ENCODE results near the gene AKR1C3.
"Not testable (repeated sequence)": the region's sequence is repeated elsewhere in the genome, so short reads cannot be mapped to it uniquely, and the experiment has no call there.

Gene AKR1C3

DNA sequence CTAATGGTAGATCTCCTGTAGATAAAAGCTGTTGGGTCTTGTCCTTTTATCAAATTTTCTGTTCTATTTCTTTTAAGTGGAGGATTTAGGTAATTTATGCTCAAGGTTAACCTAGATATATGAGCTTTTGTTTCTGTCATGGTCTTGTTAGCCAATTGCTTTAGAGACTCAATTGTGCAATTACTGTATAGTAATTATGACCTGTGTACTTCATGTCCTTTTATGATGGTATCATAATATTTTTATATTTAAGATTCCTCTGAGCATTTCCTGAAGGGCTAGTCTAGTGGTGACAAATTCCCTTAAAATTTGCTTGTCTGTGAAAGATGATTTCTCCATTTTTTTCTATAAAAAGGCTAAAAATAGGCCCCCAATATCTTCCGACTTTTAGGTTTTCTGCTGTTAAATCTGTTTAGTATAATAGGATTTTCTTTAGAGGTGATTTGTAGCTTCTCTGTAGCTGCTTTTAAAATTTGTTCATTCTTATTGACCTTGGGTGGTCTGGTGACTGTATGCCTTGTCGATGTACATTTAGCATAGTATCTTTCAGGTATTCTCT, 5.4 kb upstream of the AKR1C3 start:
- no peak for DNase-seq (ENCODE audit: low spot score)

DNA sequence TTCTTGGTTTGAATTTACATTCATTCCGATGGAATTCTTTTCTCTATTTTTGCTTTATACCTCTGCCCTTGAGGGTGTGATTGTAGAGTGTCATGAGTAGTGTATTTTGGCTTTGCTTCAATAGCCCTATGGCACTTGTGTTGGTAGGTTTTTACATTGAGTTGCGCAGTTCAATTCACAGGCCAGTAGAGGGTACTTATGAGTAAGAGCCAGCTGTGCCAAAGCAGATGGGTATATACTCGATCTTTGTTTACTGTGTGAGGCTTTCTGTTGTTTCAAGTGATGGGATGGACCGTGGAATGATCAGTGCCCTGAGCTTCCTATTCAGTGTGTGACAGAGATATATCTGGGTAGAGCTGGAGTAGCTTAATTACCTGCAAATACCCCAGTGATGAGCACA, 4.3 kb upstream of the AKR1C3 start:
- DNase-seq (ENCODE audit: low spot score) = peak; percentile 30

DNA sequence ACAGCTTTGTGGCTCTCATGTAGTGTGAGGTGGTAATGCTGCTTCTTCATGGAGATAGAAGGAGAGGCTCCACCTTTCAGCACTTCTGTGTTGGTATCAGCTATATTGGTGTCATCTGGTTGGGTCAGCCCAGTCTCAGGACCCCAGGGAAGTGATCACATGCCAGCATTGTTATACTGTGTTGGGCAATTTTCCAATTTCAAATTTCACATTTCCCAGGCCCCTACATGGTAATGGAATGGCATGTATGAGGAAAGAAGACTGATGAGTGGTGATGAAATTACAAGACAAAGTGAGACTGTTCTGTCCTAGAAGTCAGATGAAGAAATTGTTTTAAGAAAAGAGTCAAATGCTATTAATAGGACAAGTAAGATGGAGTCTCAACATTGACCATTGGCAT, 3.7 kb upstream of the AKR1C3 start:
- DNase-seq (ENCODE audit: low spot score) = no peak

DNA sequence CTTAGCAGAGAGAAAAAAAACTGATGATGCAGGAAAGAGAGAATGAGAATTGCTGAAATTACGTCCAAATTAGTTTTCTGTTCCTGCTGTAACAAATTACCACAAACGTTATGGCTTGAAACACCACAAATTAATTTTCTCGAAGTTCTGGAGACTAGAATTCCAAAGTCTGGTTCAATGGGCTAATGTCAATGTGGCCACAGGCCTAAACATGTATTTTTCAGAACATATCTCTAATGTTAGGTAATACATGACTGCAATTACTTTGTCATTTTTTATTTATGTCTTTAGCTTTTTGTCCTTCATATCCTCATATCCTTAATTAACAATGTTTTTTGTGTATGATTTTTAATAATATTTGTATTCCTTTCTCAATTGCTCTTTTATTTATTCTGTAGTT, 3.0 kb upstream of the AKR1C3 start:
- DNase-seq (ENCODE audit: low spot score) = no peak

DNA sequence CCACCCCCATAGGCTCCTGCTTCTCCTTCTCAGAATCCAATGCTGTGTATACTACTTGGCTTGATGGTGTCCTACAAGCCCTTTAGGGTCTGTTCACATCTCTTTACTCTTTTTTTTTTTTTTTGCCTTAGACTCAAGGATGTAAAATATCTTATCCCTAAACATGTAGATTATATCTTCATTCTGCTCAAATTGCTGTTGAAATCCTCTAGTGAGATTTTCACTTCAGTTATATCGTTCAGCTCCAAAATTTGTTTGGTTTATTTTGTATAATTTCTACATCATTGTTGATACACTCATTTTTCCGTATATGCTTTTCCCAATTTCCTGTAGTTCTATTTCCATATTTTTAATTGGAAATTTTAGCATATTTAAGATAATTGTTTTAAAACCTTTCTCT, 1.8 kb upstream of the AKR1C3 start:
- DNase-seq (ENCODE audit: low spot score) = no peak

DNA sequence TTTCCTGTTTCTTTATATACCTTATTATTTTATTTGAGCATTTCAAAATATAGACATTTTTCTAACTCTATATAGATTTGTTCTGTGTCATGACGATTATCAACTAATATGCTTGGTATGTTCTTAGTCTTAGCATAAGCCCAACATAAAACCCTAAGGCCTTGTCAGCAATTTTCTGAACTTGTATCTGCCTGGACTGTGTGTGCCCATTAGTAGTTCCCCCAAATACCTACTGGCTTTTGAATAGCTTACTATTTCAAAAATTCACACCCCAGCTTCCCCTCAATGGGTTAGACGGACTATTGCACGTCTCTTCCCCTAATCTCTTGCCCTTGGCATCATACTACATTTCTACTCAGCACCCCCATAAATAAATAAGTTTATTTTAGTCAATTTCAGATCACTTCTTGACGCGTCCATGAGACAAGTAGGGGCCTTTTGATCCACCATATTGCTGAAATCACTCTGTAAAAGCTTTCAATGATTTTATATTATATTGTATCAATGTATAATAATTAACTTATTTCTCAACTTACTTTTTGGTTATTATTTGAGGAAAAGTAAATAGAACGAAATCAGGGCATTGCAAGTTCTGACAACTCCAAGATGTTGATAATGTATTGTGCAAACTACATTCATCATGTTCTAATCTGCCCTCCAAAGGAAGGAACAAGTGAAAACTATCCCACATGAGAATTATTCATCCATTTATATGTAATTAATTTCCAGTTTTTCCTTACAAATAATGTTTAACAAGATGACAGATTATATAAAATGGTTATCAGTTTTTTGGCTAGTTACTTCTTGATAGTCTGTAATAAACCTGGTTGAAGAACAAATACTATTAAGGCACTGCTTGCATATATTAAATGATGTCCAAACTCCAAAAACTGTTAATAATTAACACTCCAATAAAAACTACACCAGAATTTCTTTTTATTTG, 1.1 kb upstream of the AKR1C3 start:
- DNase-seq (ENCODE audit: low spot score) = no peak

DNA sequence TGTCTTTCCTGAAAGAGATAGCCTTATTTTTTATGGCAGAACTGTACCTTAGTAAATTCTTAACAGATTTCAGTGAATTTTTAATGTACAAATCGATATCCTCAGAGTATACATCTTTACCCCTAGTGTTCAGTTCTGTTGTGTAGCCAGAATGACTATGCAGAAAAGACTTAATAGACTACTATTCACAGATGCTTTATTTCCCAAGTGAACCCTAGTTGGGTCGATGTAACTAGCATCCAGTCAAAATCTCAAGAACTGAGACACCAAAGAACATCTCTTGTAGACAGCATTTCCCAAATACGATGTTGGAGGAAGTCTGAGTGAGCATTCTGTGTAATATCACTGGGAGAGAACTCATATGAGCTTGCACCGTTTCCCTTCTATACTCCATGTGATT, 1.5 kb downstream of the AKR1C3 start:
- peak; percentile 32 for DNase-seq (ENCODE audit: low spot score)

DNA sequence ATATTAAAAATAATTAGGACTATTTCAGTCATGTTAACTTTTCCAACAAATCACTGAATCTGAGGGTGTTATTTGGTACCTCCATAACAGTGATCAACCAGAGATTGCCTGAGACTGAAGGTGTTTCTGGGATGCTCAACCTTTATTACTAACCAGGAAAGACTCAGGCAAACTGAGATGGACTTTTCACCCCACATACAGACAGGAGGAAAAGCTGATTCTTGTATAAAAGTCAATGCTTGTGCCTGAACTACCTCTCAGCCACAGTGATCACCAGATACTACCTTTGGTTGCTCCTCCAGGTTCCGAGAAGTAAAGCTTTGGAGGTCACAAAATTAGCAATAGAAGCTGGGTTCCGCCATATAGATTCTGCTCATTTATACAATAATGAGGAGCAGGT, 1.9 kb downstream of the AKR1C3 start:
- no peak for DNase-seq (ENCODE audit: low spot score)

DNA sequence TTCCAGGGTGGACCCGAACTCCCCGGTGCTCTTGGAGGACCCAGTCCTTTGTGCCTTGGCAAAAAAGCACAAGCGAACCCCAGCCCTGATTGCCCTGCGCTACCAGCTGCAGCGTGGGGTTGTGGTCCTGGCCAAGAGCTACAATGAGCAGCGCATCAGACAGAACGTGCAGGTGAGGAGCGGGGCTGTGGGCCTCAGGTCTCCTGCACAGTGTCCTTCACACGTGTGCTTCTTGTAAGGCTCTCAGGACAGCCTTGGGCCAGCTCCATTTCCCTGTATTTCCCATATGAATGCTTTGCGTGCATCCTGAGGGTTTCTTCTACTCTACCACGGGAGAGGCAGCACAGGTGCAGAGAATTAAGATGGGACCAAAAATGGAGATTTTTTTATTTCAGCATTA, 8.3 kb downstream of the AKR1C3 start:
- not testable (repeated sequence) for DNase-seq (ENCODE audit: low spot score)

DNA sequence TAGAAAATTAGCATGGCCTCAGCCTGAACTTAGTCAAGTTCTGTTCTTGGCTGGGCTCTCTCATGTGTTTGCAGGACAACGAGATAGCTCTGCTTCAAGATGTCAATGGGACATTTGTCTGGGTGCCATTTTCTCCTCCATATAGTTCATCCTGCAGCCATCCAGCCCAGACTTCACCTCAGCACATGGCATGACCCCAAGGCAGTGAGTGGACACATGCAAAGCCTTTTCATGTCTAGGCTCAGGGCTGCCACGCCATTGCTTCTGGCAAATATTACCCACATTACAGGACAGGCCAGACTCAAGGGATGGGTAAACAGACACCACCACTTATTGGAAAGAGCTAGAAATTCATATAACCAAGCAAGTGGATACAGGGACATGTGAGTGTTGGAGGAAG, 9.3 kb downstream of the AKR1C3 start:
- DNase-seq (ENCODE audit: low spot score) = no peak

DNA sequence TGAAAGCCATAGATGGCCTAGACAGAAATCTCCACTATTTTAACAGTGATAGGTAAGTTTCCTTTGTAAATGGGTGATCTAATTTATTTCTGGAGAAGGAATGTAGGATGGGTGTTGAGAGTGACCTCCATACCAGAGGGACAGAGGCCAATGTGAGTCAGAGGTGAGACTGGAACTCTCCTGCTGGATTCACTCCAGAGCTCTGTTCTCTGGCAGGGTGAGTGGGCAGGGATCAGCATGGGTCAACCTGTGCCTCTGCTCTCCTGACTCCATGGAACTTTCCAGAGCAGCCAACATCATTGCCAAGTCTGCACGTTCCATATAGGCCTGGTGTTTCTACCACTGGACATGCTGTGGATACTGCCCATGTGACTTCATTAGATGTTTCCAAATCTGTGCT, 11.4 kb downstream of the AKR1C3 start:
- no peak for DNase-seq (ENCODE audit: low spot score)

DNA sequence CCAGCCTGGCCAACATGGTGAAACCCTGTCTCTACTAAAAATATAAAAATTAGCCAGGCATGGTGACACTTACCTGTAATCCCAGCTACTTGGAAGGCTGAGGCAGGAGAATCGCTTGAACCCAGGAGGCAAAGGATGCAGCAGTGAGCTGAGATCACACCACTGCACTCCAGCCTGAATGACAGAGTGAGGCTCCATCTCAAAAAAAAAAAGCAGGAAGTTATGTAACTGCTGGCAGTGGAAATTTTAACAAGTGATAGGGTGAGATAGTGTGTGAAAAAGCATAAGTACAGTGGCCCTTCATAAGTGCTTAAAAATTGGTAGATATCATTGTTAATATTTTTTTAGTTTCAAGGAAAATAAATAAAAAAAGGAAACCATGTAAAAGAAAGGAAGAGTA, 12.3 kb downstream of the AKR1C3 start:
- no peak for DNase-seq (ENCODE audit: low spot score)

DNA sequence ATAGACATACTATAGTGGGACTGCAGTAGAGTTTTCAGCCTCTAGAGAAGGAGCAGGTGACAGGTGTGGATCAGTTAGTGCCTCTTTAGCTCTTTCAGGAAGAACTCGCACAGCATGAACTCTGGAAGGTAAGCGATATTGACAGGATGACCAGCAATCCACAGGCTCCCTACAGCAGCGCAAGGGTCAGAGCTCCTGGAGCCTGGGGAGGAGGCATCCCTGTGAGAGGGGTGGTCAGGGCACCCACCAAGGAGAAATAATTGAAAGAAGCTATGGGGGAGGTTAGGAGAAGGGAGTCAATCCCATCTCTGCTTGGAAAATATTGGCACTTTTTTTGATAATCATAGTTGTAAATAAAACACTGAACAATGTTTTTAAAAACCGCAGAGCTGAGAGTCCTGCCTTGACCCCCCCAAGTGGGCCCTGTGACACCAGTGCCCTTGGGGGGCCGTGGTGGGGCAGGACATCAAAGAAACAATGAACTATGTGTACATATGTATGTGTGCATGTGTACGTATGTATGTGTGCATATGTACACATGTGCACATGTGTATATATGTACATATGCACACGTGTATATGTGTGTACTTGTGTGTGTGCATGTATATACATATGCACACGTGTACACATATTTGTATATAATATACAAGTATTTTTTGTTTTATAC, 13.8 kb downstream of the AKR1C3 start:
- DNase-seq (ENCODE audit: low spot score) = no peak

DNA sequence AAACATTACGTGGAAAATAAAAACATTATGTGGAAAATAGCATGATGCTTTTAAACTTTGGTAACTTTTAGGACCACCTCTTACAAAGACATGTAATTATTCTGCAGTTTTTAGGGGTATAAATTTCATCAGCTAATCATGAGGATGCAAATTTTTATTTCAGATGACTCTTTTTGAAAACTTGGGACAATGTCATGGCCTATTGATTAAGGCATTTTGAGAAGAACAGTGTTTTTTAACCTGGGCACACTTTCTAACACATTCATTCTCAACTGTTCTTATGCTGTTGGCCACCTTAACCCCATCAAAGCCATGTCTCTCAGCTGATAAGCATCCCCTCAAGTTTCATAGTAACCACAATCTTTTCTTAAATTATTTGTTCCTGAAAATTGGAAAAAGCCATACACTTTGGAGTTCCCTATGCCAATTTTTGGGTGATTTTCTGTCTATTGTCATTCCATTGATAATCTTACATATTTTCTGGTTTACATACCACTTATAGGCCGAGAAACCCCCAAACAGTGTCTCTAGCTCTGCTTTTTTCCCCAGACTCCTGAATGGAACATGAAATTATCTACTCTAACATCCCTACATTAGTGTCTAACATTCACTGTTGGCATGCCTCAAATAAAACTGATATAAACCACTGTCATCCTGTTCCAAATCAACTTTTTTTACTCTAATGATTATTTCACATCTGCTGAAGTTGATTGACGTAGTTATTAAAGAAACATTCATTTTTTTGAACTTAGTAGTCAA, 14.6 kb downstream of the AKR1C3 start:
- no peak for DNase-seq (ENCODE audit: low spot score)

DNA sequence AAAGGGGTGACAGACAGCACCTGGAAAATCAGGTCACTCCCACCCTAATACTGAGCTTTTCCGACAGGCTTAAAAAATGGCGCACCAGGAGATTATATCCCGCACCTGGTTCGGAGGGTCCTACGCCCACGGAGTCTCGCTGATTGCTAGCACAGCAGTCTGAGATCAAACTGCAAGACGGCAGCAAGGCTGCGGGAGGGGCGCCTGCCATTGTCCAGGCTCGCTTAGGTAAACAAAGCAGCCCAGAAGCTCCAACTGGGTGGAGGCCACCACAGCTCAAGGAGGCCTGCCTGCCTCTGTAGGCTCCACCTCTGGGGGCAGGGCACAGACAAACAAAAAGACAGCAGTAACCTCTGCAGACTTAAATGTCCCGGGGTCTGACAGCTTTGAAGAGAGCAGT, 15.6 kb downstream of the AKR1C3 start:
- DNase-seq (ENCODE audit: low spot score) = not testable (repeated sequence)

DNA sequence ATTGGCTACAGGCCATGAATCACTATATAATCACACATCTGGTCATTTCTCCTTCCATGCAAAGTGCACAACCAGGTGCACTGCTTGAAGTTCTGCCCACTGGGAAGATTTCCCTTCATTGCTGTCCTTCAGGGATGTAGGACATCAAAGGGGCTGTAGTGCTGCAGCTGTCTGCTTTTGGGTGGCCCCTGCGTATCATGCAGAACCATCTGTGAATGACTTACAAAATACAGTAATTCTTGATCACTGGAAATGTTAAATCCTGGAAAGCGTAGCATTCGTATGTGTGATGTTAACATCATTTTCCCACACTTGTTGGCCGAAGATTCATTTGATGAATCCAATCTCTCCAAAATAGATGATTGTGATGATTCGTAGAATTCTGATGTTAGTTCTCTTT, 22.4 kb downstream of the AKR1C3 start:
- DNase-seq (ENCODE audit: low spot score) = no peak

DNA sequence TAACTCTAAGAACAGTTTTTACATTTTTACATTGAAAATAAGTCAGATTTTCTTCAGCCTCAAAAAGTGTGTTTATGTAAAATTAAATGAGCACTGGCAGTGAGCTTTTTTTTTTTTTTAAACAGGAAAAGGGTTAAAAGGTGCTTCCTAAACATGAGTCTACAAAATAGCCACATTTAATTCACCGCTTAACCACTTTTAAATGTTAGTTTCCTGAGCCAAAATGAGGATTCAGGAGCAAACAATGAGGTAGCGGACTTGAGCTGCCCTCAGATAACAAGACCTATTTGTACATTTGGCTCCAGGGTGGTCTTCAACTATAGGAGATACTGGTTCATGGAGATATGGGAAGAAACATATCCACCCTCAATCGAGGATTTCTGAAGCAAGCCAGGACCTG, 22.8 kb downstream of the AKR1C3 start:
- DNase-seq (ENCODE audit: low spot score) = no peak

DNA sequence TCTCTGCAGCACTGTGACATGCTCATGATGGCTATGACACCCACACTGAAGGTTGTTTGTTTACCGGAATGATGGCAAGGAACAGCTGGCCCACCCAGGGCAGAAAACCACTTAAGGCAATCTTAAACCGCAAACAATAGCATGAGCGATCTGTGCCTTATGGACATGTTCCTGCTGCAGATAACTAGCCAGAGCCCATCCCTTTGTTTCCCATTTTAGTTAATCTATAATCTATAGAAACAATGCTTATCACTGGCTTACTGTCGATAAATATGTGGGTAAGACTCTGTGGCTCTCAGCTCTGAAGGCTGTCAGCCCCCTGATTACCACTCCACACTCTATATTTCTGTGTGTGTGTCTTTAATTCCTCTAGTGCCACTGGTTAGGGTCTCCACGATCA, 25.8 kb downstream of the AKR1C3 start:
- not testable (repeated sequence) for DNase-seq (ENCODE audit: low spot score)

DNA sequence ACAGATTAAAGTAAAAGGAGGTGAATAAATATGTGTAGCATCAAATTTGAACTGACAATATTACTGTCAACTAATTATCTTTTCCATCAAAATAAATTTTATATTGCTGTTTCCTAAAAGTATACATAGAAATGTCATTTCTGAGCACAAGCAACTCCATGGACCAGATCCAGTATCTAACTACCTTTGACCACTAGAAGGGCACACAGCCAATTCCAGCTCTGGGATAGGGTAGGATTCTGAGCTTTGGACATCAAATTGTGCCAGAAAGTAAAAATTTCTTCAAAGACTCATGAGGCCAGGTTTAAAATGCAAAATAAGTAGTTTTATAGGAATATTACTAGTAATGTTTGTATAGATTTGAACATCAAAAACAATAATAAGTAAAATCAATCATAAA, 29.7 kb downstream of the AKR1C3 start:
- no peak for DNase-seq (ENCODE audit: low spot score)

DNA sequence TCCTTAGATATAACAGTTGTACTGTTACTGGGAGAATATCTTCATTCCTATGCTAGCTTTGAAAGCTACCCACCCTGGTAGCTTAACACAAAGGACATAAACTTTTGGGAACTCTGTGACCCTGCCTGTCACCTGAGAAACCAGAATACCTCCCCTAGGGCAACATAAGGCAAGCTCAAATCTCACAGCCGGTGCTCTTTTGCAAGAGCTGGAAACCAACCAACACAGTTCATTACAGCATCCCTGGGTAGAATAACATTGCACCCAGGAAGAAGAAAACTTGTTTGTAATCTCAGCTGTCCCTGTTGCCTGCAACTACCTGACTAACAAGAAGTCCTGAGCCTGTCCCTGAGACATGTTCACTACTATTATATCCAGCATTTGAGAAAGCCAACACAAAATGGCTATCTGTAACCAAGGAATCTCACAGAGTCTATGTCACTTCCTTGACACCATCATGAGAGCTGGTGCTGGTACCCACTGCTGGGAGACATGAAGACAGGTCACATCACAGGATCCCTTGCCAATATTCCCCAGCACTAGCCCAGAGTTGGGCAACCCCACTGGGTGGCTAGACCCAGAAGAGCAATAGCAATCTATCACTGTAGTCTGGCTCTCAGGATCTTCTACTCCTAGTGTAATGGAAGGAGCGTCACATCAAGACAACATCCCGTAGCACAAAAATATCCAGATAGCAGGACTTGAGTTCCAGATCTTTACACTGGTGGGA, 31.3 kb downstream of the AKR1C3 start:
- no peak for DNase-seq (ENCODE audit: low spot score)

DNA sequence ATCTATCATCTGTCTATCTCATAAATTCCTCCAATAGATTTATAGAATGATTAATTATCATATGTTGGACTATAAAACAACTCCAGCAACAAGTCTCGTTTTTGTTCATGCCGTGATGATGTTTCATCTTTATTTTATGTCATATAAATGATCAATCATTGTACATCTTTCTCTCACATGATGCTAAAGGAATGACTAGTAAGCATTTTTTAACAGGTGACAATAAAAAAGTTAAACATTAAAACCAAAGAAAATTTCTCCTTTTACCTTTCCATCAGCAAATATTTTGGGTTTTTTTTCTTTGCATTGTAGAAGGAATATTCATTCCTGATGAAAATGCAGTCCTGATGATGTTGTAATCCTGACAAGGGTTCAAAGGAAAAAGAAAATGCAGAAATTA, 41.4 kb downstream of the AKR1C3 start:
- no peak for DNase-seq (ENCODE audit: low spot score)

Data from hematopoietic multipotent progenitor cell treated with erythropoietin and hydrocortisone succinate and interleukin-3 and kit ligand, for 17 days (in vitro differentiated cells).